NB4 (cell line): Measurements from ENCODE around the gene SYTL2.

Source experiments
- MYC ChIP-seq: IDR thresholded peaks from 2 replicates; pipeline ENCODE4 v1.6.1; 2011; ENCODE audit warnings: low read depth, low read length
- POLR2A ChIP-seq: IDR thresholded peaks from 2 replicates; pipeline ENCODE4 v1.6.1; 2011; ENCODE audit warnings: mild to moderate bottlenecking; ENCODE audit not compliant: insufficient read length; ENCODE audit errors: extremely low read depth
- TF ChIP-seq, protein P1 (sequence below): IDR thresholded peaks from one replicate; pipeline ENCODE4 v1.5.1; 2012; ENCODE audit warnings: low read depth, low read length
- TF ChIP-seq, protein P2 (sequence below): IDR thresholded peaks from 2 replicates; pipeline ENCODE4 v1.6.1; 2011; ENCODE audit warnings: low read depth, low read length

DNA sequence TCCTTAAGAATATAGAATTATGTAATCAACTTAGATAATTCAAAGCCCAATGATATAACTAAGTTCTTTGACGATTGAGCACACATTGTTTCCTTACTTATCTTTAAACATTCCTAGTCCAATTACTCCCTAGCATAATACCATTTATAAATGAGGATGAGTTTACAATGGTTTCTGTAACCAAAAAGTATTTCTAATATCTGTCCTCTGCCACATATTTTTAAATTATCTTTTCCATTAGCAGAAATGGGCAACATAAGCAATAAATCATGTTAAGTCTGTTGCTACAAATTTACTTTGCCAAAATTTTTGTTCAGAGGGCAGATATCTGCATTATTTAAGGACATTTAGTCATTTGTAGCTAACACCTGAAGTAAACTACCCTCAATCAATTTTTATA, 152.8 kb downstream of the SYTL2 start:
- TF ChIP-seq, protein P1, sequence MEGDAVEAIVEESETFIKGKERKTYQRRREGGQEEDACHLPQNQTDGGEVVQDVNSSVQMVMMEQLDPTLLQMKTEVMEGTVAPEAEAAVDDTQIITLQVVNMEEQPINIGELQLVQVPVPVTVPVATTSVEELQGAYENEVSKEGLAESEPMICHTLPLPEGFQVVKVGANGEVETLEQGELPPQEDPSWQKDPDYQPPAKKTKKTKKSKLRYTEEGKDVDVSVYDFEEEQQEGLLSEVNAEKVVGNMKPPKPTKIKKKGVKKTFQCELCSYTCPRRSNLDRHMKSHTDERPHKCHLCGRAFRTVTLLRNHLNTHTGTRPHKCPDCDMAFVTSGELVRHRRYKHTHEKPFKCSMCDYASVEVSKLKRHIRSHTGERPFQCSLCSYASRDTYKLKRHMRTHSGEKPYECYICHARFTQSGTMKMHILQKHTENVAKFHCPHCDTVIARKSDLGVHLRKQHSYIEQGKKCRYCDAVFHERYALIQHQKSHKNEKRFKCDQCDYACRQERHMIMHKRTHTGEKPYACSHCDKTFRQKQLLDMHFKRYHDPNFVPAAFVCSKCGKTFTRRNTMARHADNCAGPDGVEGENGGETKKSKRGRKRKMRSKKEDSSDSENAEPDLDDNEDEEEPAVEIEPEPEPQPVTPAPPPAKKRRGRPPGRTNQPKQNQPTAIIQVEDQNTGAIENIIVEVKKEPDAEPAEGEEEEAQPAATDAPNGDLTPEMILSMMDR, result no peak
- no peak for TF ChIP-seq POLR2A
- TF ChIP-seq, protein P2, sequence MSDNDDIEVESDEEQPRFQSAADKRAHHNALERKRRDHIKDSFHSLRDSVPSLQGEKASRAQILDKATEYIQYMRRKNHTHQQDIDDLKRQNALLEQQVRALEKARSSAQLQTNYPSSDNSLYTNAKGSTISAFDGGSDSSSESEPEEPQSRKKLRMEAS, result no peak
- no peak for TF ChIP-seq MYC
